ENCODE results near the gene RNU1-3. TPM values are rescaled to one million over a fixed set of nuclear protein-coding genes. Genes with fewer than 3 reads are reported as not detected.
A peak's percentile ranks its signal among the peaks of the same experiment; 100 is the strongest.
"Not testable (repeated sequence)": the region's sequence is repeated elsewhere in the genome, so short reads cannot be mapped to it uniquely, and the experiment has no call there.

The RNU1-3 gene
- total RNA-seq, 5 donors from 2014 or later (not counting 1 experiment from before 2014, with no cell fraction given), result 2,148 to 4,743 (median 3,650) TPM

DNA sequence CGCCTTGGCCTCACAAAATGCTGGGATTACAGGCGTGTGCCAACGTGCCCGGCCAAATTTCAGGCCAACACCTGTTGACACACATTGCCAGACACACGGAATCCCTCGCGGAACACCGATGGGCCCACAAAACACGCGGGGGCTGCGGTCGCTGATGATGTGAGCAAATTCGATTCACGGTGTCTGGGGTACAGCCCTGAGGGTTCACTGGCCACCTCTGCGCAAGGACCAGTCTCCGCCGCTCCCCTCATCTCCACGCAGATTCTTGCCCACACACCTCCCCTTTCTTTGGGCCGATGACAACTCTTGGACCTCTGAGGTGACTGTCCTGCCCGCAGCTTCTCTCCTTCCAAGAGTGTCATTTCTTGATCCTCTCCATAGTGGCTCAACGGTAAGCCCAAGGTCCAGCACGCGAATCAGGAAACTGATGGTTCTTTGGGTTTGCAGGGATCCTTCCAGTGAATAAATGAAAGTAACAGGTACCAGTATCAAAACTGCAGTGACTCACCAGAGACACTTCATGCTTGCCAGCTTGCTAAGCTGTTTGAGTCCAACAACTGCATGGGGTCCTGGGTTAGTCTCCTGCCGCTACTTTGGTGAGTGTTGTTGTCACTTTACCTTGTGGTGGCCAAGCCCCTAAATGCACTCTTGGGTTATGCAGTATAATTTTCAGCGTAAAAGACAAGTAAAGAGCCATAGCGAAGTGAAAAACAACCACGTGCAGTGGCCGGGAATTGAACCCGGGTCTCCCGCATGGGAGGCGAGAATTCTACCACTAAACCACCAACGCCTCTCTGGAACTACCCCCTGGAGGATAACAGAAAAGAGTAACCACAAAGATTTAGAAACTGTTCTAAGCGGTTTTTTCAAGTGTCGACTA, 11.0 kb upstream of the RNU1-3 start:
- Histone ChIP-seq H3K4me3 (ENCODE audit: control insufficient read depth in 1 of 2, extremely low read depth in 1 of 2, low read length in 1 of 2) (no peak overlapping the region), H3K4me1 (ENCODE audit: control insufficient read depth in 1 of 2, extremely low read depth in 1 of 2, insufficient read depth in 2 of 2, low read length in 2 of 2) (peaks cover 0 to 20% of the 10 kb centered on the region in 2 experiments), H3K27me3 (replicated peaks in 1 of 2; ENCODE audit: control insufficient read depth in 2 of 2, extremely low read depth in 1 of 2, insufficient read depth in 2 of 2, low read length in 1 of 2) (no peaks in the 10 kb centered on the region), H3K9me3 (no peaks in the 10 kb centered on the region), H3K27ac (ENCODE audit: low read length) (no peak overlapping the region), H3K36me3 (ENCODE audit: control insufficient read depth in 2 of 2, extremely low read depth in 1 of 2, insufficient read depth in 1 of 2, low read length in 1 of 2) (no peaks in the 10 kb centered on the region)
- Mint-ChIP-seq H3K27me3 (peaks cover 7 to 21% of the 10 kb centered on the region in 2 donors), H3K27ac (peak overlapping the region; percentile 41 to 49), H3K9me3 (no peaks in the 10 kb centered on the region), H3K36me3 (no peaks in the 10 kb centered on the region), H3K4me3 (peak overlapping the region in 2 of 3 donors; percentile 28 to 57), H3K4me1 (peaks cover 18 to 23% (median 20%) of the 10 kb centered on the region in 3 donors)
- WGBS (ENCODE audit: insufficient coverage), result 87% methylated on average over 22 of the region's 34 CpGs
- CTCF ChIA-PET, result no interaction called here
- POLR2A ChIA-PET, result no interaction called here
- DNase-seq, result peak in 12 of 35 experiments; percentile 20 to 67 (median 30)
- peak in 3 of 4 experiments; percentile 35 to 83 (median 41) for ATAC-seq (replicated peaks in 1 of 4)

DNA sequence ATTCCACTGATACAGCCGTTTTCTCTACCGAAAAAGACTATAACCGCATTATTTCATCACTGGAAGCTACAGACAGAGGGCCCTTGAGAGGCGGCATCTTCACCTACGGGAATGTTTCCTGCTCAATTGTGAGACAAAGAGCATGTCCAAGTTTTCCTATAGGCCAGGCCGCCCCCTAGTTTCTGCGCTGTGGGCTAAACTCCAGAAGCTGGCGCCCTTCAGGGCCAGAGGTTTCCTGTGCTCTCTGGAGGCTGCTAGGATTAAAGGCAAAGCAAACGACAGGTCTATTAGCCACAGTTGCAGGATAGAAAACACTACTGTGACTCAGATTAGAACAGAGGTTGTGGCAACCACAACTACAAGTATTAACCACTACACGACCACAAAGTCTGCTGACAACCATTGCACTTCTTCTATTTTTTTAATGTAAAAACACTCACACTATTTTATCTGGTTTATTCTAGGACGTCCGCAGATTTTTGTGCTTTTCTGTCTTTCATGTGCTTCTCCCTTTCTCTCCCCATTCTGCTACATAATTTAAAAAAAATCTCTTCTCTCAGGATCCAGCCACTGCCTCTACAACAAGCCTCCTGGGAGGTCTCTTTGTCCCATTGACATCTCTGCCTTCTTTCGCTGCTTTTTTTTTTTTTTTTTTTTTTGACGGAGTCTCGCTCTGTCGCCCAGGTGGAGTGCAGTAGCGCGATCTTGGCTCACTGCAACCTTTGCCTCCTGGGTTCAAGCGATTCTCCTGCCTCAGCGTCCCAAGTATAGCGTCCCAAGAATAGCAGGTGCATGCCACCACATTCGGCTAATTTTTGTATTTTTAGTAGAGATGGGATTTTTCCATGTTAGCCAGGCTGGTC, 10.1 kb upstream of the RNU1-3 start:
- peak overlapping the region; percentile 55 to 58 for H3K27ac Mint-ChIP-seq

DNA sequence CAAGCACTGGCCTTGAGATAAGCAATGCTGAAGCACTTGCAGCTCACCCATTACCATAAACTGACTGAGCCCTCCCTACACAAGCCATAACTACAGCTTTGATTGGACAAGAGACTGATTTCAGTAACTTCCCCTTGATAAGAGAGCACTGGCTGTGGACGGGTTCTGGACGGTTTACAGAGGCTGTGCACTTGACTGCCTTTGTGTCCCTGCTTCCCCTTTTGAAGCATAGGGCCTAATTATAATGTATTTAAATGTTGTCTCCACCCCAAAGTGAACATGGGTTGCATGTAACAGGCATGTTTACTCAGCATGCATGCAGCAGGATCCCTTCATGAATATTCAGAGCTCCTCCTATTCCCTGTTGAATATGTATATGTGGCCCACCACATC, 8.4 kb upstream of the RNU1-3 start:
- peaks cover 18 to 23% (median 20%) of the 10 kb centered on the region in 3 donors for H3K4me1 Mint-ChIP-seq
- not testable (repeated sequence) for ATAC-seq (replicated peaks in 1 of 4); H3K27ac Mint-ChIP-seq

More for the DNA sequence above, 10.1 kb upstream of the RNU1-3 start:
- H3K27me3 Mint-ChIP-seq, result peaks cover 7 to 20% of the 10 kb centered on the region in 2 donors
- peak; percentile 52 to 92 (median 60) for ATAC-seq (replicated peaks in 1 of 4)
- H3K4me3 Mint-ChIP-seq, result peak overlapping the region in 2 of 3 donors; percentile 9 to 40
- H3K27me3 ChIP-seq (replicated peaks in 1 of 2; ENCODE audit: control insufficient read depth in 2 of 2, extremely low read depth in 1 of 2, insufficient read depth in 2 of 2, low read length in 1 of 2); H3K36me3 ChIP-seq (ENCODE audit: control insufficient read depth in 2 of 2, extremely low read depth in 1 of 2, insufficient read depth in 1 of 2, low read length in 1 of 2); H3K4me3 ChIP-seq (ENCODE audit: control insufficient read depth in 1 of 2, extremely low read depth in 1 of 2, low read length in 1 of 2); H3K36me3 Mint-ChIP-seq; H3K9me3 Mint-ChIP-seq; H3K27ac ChIP-seq (ENCODE audit: low read length); CTCF ChIA-PET; H3K9me3 ChIP-seq: not testable (repeated sequence)
- H3K4me1 Mint-ChIP-seq, result peaks cover 18 to 23% (median 20%) of the 10 kb centered on the region in 3 donors
- DNase-seq, result peak in 2 of 35 experiments; percentile 0 to 62
- POLR2A ChIA-PET, result interaction anchor here in 1 of 2 donors (0.6 kb wide), 1 partner anchor 1267 kb away, joined by 5 read pairs; the partner anchor contains the start of gene EFHD2
- peaks cover 0 to 20% of the 10 kb centered on the region in 2 experiments for H3K4me1 ChIP-seq (ENCODE audit: control insufficient read depth in 1 of 2, extremely low read depth in 1 of 2, insufficient read depth in 2 of 2, low read length in 2 of 2)
- 38% methylated on average over 13 of the region's 22 CpGs for whole genome bisulfite sequencing (ENCODE audit: insufficient coverage)

DNA sequence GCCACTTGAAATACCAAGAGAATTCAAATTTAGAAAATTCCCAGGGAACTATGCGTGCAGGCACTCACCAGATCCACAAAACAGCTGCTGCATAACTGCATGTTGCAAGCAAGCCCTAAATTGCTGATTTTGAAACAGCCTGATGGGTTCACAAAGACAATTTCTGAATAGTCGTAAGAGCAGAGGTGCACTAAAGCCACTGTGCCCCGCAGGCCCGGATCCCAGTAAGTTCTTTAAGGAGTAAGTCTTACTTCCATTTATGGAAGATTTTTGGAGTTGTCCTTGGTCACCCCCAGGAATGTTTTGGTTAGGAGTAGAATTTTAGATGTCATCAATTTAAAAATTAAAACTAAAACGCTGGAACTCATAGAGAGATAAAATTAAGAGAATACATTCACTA, 7.2 kb upstream of the RNU1-3 start:
- H3K36me3 ChIP-seq (ENCODE audit: control insufficient read depth in 2 of 2, extremely low read depth in 1 of 2, insufficient read depth in 1 of 2, low read length in 1 of 2); H3K36me3 Mint-ChIP-seq; POLR2A ChIA-PET; CTCF ChIA-PET; H3K4me3 Mint-ChIP-seq; H3K4me3 ChIP-seq (ENCODE audit: control insufficient read depth in 1 of 2, extremely low read depth in 1 of 2, low read length in 1 of 2); ATAC-seq (replicated peaks in 1 of 4); H3K27ac Mint-ChIP-seq; DNase-seq; H3K27me3 ChIP-seq (replicated peaks in 1 of 2; ENCODE audit: control insufficient read depth in 2 of 2, extremely low read depth in 1 of 2, insufficient read depth in 2 of 2, low read length in 1 of 2); H3K9me3 ChIP-seq; H3K27ac ChIP-seq (ENCODE audit: low read length); H3K9me3 Mint-ChIP-seq: not testable (repeated sequence)
- Mint-ChIP-seq H3K27me3 (peaks cover 0 to 10% of the 10 kb centered on the region in 2 donors), H3K4me1 (peaks cover 18 to 23% (median 20%) of the 10 kb centered on the region in 3 donors)
- WGBS (ENCODE audit: insufficient coverage), result no CpG with 5 or more reads among the region's 5 CpGs
- H3K4me1 ChIP-seq (ENCODE audit: control insufficient read depth in 1 of 2, extremely low read depth in 1 of 2, insufficient read depth in 2 of 2, low read length in 2 of 2), result peaks cover 0 to 20% of the 10 kb centered on the region in 2 experiments

More for the DNA sequence above, 8.4 kb upstream of the RNU1-3 start:
- WGBS (ENCODE audit: insufficient coverage), result no CpG with 5 or more reads among the region's 2 CpGs
- H3K4me3 Mint-ChIP-seq; H3K36me3 ChIP-seq (ENCODE audit: control insufficient read depth in 2 of 2, extremely low read depth in 1 of 2, insufficient read depth in 1 of 2, low read length in 1 of 2); H3K9me3 ChIP-seq; CTCF ChIA-PET; DNase-seq; H3K9me3 Mint-ChIP-seq; POLR2A ChIA-PET; H3K36me3 Mint-ChIP-seq; H3K4me3 ChIP-seq (ENCODE audit: control insufficient read depth in 1 of 2, extremely low read depth in 1 of 2, low read length in 1 of 2); H3K27ac ChIP-seq (ENCODE audit: low read length); H3K27me3 ChIP-seq (replicated peaks in 1 of 2; ENCODE audit: control insufficient read depth in 2 of 2, extremely low read depth in 1 of 2, insufficient read depth in 2 of 2, low read length in 1 of 2): not testable (repeated sequence)
- peaks cover 0 to 20% of the 10 kb centered on the region in 2 experiments for H3K4me1 ChIP-seq (ENCODE audit: control insufficient read depth in 1 of 2, extremely low read depth in 1 of 2, insufficient read depth in 2 of 2, low read length in 2 of 2)
- peaks cover 4 to 16% of the 10 kb centered on the region in 2 donors for H3K27me3 Mint-ChIP-seq

DNA sequence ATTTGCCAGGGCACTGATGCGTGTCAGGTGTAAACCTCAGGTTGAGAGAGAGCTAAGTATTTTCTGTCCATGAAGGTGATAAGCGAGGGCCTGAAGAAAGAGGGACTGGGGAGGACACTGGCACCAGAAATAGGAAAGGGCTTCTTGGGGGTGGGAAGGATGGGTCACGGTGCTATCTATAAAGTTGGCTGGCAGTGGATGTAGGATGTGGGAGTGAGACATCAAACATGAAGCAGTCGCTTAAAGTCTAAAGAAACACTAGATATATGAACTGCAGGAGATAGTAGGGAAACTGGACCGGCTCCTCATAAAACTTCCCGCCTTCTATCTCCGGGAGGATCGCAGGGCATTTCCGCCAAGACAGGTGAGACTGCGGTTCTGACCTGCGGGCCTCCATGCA, 912 bp downstream of the RNU1-3 start:
- H3K4me3 Mint-ChIP-seq; POLR2A ChIA-PET; H3K4me1 Mint-ChIP-seq; H3K36me3 Mint-ChIP-seq; H3K36me3 ChIP-seq (ENCODE audit: control insufficient read depth in 2 of 2, extremely low read depth in 1 of 2, insufficient read depth in 1 of 2, low read length in 1 of 2); CTCF ChIA-PET; H3K9me3 Mint-ChIP-seq; H3K27ac Mint-ChIP-seq; H3K27me3 Mint-ChIP-seq; H3K4me3 ChIP-seq (ENCODE audit: control insufficient read depth in 1 of 2, extremely low read depth in 1 of 2, low read length in 1 of 2); H3K27me3 ChIP-seq (replicated peaks in 1 of 2; ENCODE audit: control insufficient read depth in 2 of 2, extremely low read depth in 1 of 2, insufficient read depth in 2 of 2, low read length in 1 of 2); DNase-seq; H3K9me3 ChIP-seq; H3K27ac ChIP-seq (ENCODE audit: low read length); ATAC-seq (replicated peaks in 1 of 4); H3K4me1 ChIP-seq (ENCODE audit: control insufficient read depth in 1 of 2, extremely low read depth in 1 of 2, insufficient read depth in 2 of 2, low read length in 2 of 2): not testable (repeated sequence)
- no CpG with 5 or more reads among the region's 11 CpGs for WGBS (ENCODE audit: insufficient coverage)

DNA sequence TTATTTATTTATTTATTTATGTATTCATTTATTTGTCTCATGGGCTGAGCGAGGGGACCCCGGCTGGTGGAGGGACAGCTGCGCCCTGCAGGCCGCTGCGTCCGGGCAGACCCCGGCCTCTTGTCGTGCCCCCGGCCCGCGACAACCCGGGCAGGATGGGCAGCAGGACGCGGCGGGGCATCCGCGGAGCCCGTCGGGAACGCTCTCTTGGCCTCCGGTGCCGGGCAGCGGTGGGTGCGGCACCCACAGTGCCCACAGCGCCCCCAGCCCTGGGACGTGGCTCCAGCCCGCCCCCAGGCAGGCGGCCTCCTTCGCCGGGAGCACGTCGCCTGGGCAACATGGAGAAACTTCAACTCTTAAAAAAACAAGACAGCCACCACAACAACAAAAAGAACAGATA, 8.5 kb downstream of the RNU1-3 start:
- ATAC-seq (replicated peaks in 1 of 4); H3K27me3 Mint-ChIP-seq; H3K4me1 ChIP-seq (ENCODE audit: control insufficient read depth in 1 of 2, extremely low read depth in 1 of 2, insufficient read depth in 2 of 2, low read length in 2 of 2); H3K27ac Mint-ChIP-seq; H3K36me3 Mint-ChIP-seq; H3K27ac ChIP-seq (ENCODE audit: low read length); CTCF ChIA-PET; H3K4me1 Mint-ChIP-seq; H3K9me3 ChIP-seq; H3K9me3 Mint-ChIP-seq; H3K4me3 Mint-ChIP-seq; POLR2A ChIA-PET; H3K27me3 ChIP-seq (replicated peaks in 1 of 2; ENCODE audit: control insufficient read depth in 2 of 2, extremely low read depth in 1 of 2, insufficient read depth in 2 of 2, low read length in 1 of 2); H3K36me3 ChIP-seq (ENCODE audit: control insufficient read depth in 2 of 2, extremely low read depth in 1 of 2, insufficient read depth in 1 of 2, low read length in 1 of 2); DNase-seq; H3K4me3 ChIP-seq (ENCODE audit: control insufficient read depth in 1 of 2, extremely low read depth in 1 of 2, low read length in 1 of 2): not testable (repeated sequence)
- WGBS (ENCODE audit: insufficient coverage), result no CpG with 5 or more reads among the region's 32 CpGs

Data from T-cell (primary cell).